Stimulated activated CD8-positive, alpha-beta memory T cell treated with anti-CD3 and anti-CD28 coated beads, Interleukin-2, amount 100 ng/mL, for 1 hour (primary cell): ENCODE data around the gene DCLK2.

ENCODE experiments used
- DNase-seq, 2 donors: peaks; one replicate each; pipeline ENCODE4 v3.0.0-alpha.2; 2020; ENCODE audit warnings: low read depth in 2 of 2

Gene DCLK2

DNA sequence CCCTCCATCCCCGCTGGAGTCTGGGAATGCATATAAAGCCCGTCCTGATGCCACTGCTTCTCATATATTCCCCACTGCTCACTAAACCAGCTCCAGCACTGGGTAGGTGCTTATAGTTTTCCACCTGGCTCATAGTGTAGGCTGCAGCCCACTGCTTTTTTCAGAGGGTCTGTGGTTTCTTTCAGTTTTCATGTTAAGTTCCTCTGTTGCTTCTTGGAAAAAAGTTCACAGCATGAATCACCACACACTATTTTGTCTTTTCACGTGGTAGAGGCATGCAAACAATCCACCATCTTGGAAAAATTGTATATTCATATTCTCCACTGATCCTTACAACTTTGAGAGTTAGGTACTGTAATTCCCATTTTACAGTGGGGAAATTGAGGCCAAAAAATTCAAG, 39.4 kb downstream of the DCLK2 start:
- no peak for DNase-seq

DNA sequence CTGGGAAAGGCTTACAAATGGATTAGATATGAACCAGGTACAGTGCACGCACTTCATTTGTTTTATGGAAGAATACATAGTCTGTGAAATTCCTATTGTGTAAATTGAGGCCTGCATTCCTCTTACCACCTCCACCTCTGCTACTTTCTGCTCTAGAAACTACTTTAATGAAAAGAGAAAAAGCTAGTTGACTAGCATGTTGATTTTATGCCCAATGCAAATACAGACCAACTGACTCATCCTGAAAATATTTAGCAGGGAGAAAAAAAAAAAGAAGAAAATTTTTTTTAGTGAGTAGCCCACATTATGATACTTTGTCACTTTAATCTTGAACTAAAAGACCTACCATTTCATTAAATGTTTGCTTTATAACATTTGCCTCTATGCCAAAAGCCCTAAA, 41.2 kb downstream of the DCLK2 start:
- no peak for DNase-seq

DNA sequence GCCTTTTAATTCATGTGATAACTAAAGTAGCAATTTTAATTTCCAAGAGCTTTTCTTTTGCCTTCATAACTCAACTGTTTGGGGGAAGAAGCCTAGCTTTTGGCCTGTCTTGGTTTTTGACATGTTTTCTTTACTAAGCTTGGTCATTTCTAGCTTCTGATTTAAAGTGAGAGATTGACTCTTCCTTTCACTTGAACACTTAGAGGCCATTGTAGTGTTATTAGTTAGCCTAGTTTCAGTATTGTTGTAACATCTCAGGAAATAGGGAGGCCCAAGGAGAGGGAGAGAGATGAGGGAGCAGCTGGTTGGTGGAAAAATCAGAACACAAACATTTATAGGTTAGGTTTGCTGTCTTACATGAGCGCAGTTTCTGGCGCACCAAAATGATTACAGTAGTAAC, 44.8 kb downstream of the DCLK2 start:
- no peak for DNase-seq

DNA sequence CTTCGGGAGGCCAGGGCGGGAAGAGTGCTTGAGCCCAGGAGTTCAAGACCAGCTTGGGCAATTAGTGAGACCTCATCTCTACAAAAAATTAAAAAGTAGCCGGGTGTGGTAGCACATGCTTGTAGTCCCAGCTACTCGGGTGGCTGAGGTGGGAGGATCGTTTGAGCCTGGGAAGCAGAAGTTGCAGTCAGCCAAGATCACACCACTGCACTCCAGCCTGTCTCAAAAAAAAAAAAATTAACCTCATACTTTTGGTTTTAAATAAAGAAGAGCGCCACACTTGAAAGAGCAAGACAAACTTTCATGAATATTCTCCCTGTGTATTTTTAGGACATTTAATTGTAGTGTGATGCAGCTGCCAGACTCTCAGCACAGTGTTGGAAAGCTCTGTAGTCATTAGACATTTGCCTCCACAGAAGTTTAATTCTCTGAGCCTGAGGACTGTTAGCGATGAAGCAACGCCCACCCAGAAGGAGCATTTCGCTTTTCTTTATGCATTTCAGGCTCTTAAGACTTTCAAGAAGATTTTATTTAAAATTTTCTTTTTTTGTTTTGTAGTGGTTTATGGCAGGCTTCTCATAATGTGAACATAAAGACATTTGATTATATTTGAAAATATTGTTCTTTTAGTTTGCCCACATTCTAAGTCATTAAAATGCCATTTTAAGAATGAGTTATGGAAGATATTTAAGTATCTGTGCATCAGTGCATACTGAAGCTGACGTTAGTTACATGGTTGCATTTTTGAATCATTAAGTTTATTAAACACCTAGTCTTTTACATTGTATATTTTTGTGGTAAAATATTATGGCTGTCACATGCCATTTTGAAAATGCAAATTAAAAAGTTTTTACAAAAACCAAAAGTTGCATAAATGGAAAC, 45.8 kb downstream of the DCLK2 start:
- DNase-seq = no peak

DNA sequence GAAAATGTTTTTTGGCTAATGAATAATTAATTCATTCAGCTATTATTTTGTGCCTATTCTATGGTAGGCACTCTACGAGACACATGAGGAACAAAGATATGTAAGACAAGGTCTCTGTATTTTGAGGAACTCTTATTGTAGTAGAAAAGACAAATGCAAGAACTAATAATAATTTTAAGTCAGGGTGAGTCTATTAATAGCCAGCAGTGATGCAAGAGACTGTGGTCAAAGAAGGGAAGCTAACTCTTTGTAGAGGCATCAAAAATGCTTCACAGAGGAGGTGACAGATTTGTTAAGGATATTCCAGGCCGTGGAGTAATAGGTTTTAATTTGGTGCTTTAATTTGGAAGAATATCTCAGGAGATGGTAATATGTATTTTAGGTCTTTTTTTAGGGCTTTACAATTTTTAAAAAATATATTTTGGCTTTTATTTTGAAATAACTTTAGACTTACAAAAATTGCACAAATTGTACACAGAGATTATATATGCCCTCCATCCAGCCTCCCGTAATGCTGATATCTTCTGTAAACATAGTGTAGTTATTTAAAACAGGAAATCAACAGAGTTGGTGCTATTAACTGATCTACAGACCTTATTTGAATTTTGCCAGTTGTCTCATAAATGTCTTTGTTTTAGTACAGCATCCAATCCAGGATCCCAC, 48.1 kb downstream of the DCLK2 start:
- DNase-seq = no peak

DNA sequence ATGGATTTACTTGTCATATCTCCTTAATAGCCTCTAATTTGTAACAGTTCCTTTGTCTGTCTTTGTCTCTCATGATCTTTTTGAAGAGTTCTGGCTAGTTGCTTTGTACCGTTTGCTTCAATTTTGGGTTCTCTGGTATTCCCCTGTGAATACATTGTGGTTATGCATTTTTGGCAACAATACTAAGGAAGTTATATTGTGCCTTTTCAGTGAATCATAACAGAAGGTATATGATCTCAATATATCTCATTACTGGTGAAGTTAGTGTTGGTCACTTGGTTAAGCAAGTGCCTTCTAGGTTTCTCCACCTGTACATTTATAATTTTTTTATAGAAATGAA, 48.6 kb downstream of the DCLK2 start:
- DNase-seq = no peak

DNA sequence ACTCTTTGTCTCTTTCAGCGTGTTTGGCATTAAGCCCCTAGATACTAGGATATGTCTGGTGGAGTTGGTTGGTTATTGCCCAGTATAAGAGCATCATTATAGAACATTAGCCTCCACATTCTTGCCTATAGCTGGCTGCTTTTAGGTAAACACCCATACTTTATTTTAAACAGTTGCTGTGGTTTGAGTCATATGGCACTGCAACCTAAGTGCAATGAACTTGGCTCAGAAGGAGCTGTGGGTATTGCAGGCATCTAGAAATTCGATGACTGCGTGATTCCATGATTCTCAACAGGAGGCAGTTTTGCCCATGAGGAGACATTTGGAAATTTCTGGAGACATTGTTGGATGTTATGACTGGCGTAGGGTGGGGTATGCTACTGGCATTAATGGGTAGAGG, 49.5 kb downstream of the DCLK2 start:
- DNase-seq = no peak

DNA sequence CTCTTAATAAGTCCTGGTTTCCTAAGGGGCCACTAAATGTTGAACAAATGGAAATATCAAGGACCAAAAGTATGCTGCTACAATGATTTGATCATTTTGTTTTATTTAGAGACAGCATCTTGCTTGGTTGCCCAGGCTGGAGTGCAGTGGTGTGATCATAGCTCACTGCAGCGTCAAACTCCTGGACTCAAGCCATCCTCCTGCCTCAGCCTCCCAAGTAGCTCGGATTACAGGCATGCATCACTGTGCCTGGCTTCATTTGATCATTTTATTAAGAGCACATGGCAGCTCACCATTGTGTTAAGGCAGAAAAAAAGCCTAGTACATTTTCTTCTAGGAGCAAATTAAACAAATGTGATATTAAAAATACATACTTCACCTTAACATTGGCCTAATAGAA, 52.7 kb downstream of the DCLK2 start:
- no peak for DNase-seq

DNA sequence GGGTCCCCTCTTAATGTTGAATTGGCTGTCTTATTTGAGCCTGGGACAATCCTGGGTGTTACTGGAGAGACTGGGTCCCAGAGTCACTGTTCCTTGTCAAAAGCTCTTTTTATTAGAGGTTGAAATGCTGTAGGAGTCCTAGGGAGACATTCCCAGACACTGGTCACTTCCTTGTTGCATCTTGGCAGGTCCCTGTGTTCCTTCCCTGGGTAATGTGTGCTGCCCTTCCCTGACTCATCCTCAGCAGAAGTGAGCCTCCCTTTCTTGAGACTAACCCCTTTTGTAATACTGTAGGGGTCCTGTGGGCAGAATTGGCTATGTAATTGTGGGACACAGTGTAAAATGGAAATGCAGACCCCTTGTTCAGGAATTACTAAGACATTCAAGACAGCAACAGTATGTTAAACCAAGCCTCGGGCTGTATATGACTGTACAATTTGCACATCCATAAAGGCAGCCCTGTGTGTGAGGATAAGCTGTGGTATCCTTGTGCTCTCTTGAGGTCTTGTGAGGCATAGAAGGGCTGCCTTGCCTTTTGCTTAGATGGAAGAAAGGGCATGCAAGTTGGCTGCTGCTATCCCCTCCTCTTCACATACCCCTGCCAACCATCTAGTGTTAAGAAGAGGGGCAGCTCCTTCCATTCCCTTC, 53.5 kb downstream of the DCLK2 start:
- no peak for DNase-seq

DNA sequence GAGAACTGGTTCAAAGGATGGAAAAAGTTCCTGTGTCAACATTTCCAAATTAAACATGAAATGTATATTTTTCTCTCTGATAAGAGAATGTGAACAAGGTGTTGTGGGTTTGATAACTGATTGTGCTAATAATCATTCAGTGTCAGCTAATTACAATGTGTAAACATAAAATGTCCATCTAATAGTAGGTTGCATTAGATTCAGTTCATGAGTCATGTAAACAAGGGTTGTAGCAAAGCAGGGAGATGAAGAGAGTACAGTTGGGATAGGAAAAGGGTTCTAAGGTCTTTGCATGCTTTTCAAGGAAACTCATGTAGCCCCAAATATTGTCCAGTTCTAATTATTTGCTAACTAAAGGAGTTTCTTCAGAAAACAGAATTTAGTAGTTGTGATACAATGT, 55.4 kb downstream of the DCLK2 start:
- DNase-seq = no peak

DNA sequence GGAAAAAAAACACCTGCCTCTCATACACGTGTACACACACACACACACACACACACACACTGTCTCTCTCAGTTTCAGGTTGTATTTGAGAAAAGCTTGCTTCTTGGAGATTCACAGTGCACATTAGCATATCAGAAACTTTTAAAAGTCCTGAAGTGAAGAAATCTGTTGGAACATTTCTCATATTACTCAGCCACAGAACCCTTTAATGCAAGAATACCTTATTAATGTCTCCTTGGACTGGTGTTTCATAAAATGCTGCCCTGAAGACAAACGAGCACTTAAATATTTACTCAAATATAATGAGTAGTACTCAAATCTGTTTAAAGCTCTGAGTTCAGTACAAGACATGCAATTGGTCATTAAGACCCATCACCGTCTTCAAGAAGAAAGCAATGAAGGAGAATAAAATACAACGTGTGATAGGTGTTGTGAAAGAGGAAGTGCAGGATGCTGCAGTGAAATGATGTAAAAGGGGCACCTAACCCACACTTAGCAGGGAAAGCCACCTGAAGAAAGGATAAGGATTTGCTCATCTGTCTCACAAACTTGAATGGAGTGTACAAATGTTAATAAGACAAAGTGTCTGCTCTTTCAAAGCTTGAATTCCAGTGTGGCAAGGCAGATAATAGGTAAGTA, 57.0 kb downstream of the DCLK2 start:
- DNase-seq = no peak

DNA sequence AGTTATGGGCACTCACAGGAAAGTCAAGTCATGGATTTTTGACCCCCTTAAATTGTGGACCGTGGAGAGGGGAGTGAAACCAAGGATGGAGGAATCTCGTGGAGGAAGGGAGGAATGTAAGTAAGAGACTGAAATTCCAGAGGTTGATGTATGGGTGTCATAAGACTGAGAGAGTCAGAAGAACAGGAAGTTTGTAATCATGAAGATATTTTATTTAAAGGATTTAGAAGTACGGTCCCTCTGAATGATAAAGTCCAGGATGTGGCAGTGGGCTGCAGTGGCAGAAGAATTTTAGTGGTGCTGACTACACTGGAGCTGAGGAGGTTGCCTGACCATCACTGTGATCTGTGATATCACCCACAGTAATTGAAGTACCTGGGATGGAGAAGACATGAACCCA, 57.8 kb downstream of the DCLK2 start:
- DNase-seq = no peak

DNA sequence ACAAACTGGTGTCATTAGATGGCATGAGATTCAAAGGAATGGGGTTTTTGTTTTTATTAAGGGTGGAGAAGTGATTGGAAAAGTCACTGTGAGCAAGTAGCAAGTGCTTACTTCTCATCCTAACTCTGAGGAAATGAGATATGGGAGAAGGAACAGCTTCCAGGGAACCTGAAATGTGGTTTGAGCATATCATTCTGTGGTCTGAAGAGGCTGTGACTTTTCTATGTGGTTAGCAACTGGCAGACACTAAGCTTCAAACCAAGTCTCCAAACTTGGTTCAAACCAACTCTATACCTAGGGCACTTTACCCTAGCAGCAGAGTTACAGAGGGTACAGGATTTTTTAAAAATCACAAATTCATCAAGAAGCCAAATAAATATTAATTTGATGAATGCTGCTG, 58.2 kb downstream of the DCLK2 start:
- no peak for DNase-seq

DNA sequence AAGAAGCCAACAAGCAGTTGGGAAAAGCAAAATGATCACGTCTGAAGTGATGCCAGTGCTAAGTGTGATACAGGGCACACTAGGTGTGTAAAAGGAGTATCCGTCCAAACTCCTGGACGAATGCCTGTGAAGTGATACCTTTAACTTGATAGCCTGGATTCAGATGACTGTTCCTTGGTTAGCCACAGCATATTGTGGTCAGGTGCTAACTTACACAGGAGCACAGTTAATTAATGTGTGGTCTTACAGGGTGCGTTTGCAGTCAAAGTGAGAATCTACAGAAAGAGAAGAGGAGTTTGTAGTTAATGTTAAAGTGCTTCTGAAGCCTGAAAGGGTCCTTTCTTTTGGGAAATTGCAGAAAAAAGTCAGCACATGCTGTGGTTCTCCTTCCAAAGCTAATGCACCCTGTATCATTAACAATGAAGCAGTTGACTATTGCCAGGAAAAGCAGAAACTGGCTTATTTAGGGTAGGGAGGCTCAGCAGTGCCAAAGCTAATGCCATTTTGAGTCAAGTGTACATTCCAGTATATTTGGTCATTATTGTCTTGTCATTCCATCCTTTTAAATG, 61.1 kb downstream of the DCLK2 start:
- DNase-seq = no peak

DNA sequence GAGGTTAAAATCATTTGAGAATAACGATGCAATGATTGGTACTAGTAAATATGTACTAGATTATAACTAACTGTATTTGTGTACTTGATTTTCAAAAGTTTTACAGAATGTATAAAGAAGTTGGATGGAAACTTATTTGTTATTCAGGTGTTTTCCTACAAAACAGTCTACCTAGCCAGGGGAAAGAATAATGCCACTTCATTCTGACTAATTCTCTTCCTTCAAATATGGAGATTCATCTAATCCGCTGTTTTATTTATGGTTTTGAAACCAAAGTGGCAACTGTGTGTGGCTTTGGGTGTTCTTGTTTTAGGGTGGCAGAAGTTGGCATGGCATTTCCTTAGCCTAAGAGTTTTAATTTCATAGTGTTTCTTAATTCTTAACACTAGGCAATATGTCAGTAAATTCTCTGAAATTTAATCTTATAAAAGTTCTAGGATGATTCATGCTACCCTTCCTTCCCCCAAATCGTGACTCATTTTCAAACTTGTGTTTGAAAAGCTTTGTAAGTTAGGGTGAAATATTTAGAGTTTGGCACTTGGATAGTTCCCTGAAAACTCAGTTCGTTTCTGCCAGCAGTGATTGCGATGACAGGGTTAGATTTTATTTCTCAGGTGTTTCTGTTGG, 62.6 kb downstream of the DCLK2 start:
- no peak for DNase-seq

DNA sequence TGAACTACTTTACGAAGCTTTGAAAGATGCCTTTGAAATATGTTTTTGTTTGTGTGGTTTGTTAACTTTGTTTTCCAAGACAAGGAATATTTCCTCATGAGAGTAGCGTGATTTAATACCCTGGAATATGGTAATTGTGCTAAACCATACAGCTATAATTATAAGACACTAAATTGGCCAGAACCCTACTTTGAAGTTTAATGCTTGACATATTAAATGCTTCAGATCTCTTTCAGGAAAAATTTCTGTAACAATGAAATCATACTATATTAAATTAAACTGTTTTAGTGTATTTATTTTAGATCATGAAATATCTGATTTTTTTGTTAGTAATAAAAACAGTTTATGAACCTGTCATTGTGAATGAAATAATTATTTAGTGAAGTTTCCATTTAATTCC, 63.5 kb downstream of the DCLK2 start:
- no peak for DNase-seq

DNA sequence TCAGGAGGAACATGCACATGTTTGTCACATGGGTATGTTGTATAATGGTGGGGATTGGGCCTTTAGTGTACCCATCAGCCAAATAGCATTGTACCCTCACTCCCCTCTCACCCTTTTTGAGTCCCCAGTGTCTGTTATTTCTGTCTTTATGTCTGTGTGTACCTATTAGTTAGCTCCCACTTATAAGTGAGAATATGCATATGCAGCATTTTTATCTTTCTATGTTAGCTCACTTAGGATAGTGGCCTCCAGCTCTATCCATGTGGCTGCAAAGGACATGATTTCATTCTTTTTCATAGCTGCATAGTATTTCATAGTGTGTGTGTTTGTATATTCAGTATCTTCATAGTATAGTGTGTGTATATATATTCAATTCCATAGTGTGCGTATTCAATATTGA, 64.6 kb downstream of the DCLK2 start:
- DNase-seq = no peak

DNA sequence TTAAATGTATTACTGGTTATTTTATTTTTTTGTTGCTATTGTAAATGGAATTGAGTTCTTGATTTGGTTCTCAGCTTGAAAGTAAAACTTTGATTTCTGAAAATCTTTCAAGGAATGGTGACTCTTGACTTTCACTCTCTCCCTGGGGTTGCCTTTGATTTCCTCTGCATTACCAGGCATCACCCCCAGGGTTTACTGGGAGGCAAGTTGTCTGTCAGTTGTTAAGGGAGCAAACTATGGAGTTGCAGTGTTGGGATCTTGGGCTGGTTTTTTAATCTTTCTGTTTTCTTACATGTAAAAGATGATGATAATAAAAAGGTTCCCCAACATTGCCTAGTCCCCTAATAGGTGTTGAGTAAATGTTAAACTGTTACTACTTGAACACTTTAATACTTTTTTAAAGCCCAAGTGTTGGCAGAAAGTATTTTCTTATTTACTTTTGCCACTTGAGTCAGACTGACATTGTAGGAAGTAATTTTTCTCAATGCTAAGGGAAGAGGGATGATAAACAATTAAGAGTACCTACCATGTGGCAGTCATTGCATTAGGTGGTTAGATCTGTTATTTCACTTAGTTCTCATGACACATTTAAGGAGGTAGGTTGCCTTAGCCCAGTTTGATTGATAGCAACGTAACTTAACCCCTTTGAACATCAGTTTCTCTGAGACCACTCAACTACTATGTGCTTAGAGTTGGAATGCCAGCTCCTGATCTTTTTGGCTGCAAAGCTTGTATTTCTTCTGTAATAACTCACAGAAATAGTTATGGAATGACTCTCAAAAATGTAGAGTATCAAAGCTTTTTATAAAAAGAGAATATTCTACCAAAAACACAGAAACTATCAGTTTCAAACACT, 67.1 kb downstream of the DCLK2 start:
- no peak for DNase-seq

DNA sequence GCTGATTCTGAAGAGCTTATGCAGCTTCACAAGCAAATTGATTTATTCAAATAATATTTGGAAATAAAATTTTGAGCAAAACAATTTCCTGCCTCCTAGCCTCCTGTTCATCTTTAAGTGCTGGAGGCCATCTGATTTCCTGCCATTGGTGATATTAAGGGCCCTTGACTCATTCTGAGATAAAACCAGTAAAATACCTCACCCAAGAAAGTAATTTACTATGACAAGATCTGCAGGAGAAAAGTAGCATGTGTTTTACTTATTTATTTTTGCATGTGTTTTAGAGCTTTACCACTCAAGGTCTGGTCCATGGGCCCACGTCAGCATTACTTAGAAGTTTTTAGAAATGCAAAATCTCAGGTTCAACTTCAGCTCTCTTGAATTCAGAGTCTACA, 67.7 kb downstream of the DCLK2 start:
- no peak for DNase-seq

DNA sequence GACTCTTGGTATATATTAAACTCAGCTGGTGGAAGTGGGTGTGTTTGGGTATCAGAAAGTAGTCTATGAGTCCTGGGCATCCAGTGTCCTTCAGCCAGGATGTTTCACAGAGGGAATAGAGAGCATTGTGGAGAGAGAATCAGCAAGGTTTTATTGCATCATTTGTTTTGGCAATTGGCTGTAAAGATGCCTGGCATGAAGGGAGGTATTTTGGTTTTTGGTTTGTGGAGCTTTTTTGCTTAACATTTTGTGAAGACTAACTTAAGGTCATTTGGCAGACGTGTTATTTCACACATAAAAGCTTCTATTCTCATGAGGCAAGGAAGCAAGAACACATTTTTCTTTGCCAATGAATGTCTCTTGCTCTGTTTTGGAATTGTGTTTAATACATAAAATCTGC, 71.1 kb downstream of the DCLK2 start:
- no peak for DNase-seq

DNA sequence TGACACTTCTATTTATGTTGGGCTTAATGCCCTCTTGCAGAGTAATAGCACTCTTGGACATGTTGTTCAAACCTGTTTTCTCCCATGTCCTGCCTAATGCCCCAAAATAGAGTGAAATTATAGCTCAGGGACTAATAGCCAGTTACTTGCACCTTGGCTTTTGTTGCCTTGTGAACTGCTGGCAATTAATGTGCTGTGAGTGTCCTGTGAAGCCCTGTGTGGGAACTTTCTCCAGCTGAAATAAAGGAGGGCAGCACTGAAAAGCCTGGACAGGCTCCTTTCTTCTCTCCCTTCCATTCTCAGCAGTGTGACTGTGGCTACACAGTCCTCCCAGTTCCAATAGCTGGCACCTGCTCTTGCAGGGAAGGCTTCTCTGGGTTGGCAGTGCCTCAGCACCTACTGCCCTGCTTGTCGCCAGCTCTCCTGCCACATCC, 72.4 kb downstream of the DCLK2 start:
- no peak for DNase-seq
